Central memory CD8-positive, alpha-beta T cell (primary cell): ENCODE measurements around the gene TTLL13.

Source experiments
- ATAC-seq: fragments of 150-1000 bp; cut with Tn5 transposase; replicated peaks from 2 replicates; pipeline ENCODE4 v1.10.0; 2022; ENCODE audit warnings: mild to moderate bottlenecking, moderate FRiP score, moderate number of reproducible peaks; ENCODE audit not compliant: poor library complexity, severe bottlenecking; ENCODE audit errors: extremely low read depth
- DNase-seq, 2 donors: peaks; one replicate each; pipeline ENCODE4 v3.0.0; 2021; ENCODE audit warnings: low spot score in 2 of 2
- H3K27ac Mint-ChIP-seq: one replicate; pipeline ENCODE4 v1.8.0; 2022; ENCODE audit warnings: low read depth, mild to moderate bottlenecking, moderate library complexity, mixed read lengths
- H3K27me3 Mint-ChIP-seq: one replicate; pipeline ENCODE4 v1.8.0; 2022; ENCODE audit warnings: mixed read lengths
- H3K36me3 Mint-ChIP-seq: one replicate; pipeline ENCODE4 v1.8.0; 2022; ENCODE audit warnings: mild to moderate bottlenecking, moderate library complexity, mixed read lengths; ENCODE audit not compliant: insufficient read depth
- H3K4me1 Mint-ChIP-seq: one replicate; pipeline ENCODE4 v1.8.0; 2022; ENCODE audit warnings: mixed read lengths
- H3K4me3 Mint-ChIP-seq: one replicate; pipeline ENCODE4 v1.8.0; 2022; ENCODE audit warnings: mild to moderate bottlenecking, moderate library complexity, mixed read lengths
- H3K9me3 Mint-ChIP-seq: one replicate; pipeline ENCODE4 v1.8.0; 2022; ENCODE audit warnings: mixed read lengths

TTLL13 gene

DNA sequence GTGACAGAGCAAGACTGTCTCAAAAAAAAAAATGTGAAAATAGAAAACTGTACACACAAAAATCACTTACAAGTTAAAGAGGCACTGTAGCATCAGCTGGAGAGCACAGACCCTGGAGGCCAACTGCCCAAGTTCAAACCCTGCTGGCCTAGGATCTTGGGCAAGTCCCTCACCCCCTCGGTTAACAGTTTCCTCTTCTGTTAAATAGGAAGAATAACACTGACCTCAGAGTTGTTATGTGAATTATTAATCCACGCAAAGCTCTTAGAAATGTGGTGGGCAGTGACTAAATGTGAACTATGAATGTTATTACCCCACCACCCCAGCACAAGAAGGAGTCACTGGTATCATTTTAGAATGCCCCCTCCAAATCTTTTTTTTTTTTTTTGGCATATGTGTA lies 26.8 kb upstream of the TTLL13 start:
- H3K4me3 Mint-ChIP-seq = no peak overlapping the region
- peaks cover 18% of the 10 kb centered on the region for H3K36me3 Mint-ChIP-seq
- no peak overlapping the region for H3K27ac Mint-ChIP-seq
- ATAC-seq (no peak), DNase-seq (no peak)
- no peaks in the 10 kb centered on the region for H3K27me3 Mint-ChIP-seq
- H3K9me3 Mint-ChIP-seq = no peaks in the 10 kb centered on the region
- H3K4me1 Mint-ChIP-seq = peaks cover 15% of the 10 kb centered on the region

DNA sequence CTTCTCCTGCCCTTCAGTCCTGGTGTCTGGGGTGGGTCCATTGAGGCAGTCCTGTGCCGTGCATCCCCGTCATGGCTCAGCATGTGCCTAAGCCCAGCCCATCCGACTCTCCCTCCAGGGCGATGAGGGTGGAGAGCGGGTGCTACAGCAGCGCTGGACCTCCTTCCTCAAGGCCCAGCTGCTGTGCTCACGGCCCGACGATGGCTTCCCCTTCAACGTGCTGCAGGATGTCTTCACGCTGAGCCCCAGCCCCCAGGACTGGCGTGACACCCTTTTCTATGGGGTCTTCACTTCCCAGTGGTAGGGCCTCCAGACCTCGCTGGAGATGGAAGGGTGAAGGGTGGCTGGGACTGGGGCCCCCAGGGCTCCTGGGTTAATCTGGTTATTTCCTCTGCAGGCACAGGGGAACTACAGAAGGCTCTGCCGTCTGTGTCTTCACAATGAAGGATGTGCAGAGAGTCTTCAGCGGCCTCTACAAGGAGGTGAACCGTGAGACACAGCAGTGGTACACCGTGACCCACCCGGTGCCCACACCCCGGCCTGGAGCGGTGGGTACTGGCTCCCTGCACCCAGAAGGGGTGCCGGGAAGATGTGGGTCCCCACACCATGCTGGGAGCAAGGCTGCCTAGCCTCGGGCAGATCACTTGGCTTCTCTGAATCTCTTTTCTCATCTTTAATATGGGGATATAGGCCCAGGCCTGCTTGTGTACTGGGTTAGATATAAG lies 25.8 kb upstream of the TTLL13 start:
- no peak for ATAC-seq
- Mint-ChIP-seq H3K27me3 (no peaks in the 10 kb centered on the region), H3K9me3 (no peaks in the 10 kb centered on the region), H3K36me3 (peaks cover 18% of the 10 kb centered on the region), H3K4me1 (peaks cover 13% of the 10 kb centered on the region), H3K27ac (no peak overlapping the region), H3K4me3 (no peak overlapping the region)
- DNase-seq = no peak

GRCh38 chr15:90225047-90225446 lies 24.3 kb upstream of the TTLL13 start:
- H3K27ac Mint-ChIP-seq = no peak overlapping the region
- no peak for ATAC-seq
- H3K4me3 Mint-ChIP-seq = no peak overlapping the region
- peaks cover 30% of the 10 kb centered on the region for H3K36me3 Mint-ChIP-seq
- no peaks in the 10 kb centered on the region for H3K27me3 Mint-ChIP-seq
- H3K4me1 Mint-ChIP-seq = peaks cover 13% of the 10 kb centered on the region
- no peaks in the 10 kb centered on the region for H3K9me3 Mint-ChIP-seq
- DNase-seq = no peak

DNA sequence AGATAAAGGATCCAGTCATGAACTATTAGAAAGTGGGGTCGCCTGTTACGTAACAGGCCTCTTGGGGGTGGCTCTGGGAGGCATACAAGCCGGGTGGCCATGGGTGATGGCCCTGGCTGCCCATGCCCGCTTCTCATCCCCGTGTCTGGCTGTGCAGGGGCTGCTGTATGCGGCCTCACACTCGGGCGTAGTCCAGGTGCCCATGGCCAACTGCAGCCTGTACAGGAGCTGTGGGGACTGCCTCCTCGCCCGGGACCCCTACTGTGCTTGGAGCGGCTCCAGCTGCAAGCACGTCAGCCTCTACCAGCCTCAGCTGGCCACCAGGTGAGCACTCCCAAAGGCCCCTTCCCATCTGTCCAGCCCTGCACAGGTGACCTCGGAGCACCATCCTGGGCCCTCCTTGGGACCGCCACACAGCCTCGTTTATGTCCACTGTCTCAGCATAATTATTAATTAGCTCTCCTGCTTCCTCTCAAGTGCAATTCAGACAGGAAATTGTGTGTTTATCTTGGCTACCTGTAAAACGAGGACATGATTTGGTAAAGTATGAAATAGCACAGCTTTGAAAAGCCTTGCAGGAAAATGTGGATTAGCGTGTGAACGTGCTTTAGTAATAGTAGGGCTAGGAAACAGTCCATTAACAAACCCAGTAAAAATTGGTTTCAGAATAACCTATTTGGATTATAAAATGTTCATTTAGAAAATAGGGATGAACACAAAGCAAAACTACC lies 23.7 kb upstream of the TTLL13 start:
- no peaks in the 10 kb centered on the region for H3K9me3 Mint-ChIP-seq
- peaks cover 18% of the 10 kb centered on the region for H3K4me1 Mint-ChIP-seq

GRCh38 chr15:90227336-90227735 lies 22.0 kb upstream of the TTLL13 start:
- H3K27ac Mint-ChIP-seq = no peak overlapping the region
- H3K4me1 Mint-ChIP-seq = peaks cover 33% of the 10 kb centered on the region
- H3K4me3 Mint-ChIP-seq = no peak overlapping the region
- ATAC-seq = no peak
- no peaks in the 10 kb centered on the region for H3K27me3 Mint-ChIP-seq
- DNase-seq = no peak
- H3K36me3 Mint-ChIP-seq = peaks cover 38% of the 10 kb centered on the region
- H3K9me3 Mint-ChIP-seq = no peaks in the 10 kb centered on the region

More for the DNA sequence above, 23.7 kb upstream of the TTLL13 start:
- ATAC-seq (no peak), DNase-seq (no peak)
- Mint-ChIP-seq H3K27me3 (no peaks in the 10 kb centered on the region), H3K36me3 (peaks cover 32% of the 10 kb centered on the region), H3K4me3 (no peak overlapping the region), H3K27ac (no peak overlapping the region)

DNA sequence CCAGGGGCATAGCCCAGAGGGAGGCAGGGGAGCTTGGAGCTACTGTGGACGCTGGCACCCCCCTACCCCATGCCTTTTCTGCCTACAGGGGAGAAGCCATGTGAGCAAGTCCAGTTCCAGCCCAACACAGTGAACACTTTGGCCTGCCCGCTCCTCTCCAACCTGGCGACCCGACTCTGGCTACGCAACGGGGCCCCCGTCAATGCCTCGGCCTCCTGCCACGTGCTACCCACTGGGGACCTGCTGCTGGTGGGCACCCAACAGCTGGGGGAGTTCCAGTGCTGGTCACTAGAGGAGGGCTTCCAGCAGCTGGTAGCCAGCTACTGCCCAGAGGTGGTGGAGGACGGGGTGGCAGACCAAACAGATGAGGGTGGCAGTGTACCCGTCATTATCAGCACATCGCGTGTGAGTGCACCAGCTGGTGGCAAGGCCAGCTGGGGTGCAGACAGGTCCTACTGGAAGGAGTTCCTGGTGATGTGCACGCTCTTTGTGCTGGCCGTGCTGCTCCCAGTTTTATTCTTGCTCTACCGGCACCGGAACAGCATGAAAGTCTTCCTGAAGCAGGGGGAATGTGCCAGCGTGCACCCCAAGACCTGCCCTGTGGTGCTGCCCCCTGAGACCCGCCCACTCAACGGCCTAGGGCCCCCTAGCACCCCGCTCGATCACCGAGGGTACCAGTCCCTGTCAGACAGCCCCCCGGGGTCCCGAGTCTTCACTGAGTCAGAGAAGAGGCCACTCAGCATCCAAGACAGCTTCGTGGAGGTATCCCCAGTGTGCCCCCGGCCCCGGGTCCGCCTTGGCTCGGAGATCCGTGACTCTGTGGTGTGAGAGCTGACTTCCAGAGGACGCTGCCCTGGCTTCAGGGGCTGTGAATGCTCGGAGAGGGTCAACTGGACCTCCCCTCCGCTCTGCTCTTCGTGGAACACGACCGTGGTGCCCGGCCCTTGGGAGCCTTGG lies 21.3 kb upstream of the TTLL13 start:
- Mint-ChIP-seq H3K4me1 (peaks cover 41% of the 10 kb centered on the region), H3K36me3 (peaks cover 41% of the 10 kb centered on the region), H3K27me3 (no peaks in the 10 kb centered on the region), H3K4me3 (no peak overlapping the region), H3K9me3 (no peaks in the 10 kb centered on the region), H3K27ac (peak overlapping the region; percentile 99)
- no peak for DNase-seq
- ATAC-seq = no peak

- Mint-ChIP-seq H3K9me3 (no peaks in the 10 kb centered on the region), H3K36me3 (peaks cover 45% of the 10 kb centered on the region), H3K27ac (peak overlapping the region; percentile 99), H3K4me1 (peaks cover 42% of the 10 kb centered on the region), H3K4me3 (peak overlapping the region; percentile 25), H3K27me3 (no peaks in the 10 kb centered on the region)
- DNase-seq = no peak
- no peak for ATAC-seq
These were observed 20.4 kb upstream of the TTLL13 start for GRCh38 chr15:90228960-90229359.

- peak overlapping the region; percentile 99 for H3K27ac Mint-ChIP-seq
- ATAC-seq (no peak), DNase-seq (no peak)
- peaks cover 52% of the 10 kb centered on the region for H3K36me3 Mint-ChIP-seq
- peaks cover 50% of the 10 kb centered on the region for H3K4me1 Mint-ChIP-seq
- H3K9me3 Mint-ChIP-seq = no peaks in the 10 kb centered on the region
- peak overlapping the region; percentile 77 for H3K4me3 Mint-ChIP-seq
- no peaks in the 10 kb centered on the region for H3K27me3 Mint-ChIP-seq
These were observed 19.3 kb upstream of the TTLL13 start for GRCh38 chr15:90230071-90230494.

GRCh38 chr15:90230610-90231009 lies 18.7 kb upstream of the TTLL13 start:
- no peak for ATAC-seq
- Mint-ChIP-seq H3K4me1 (peaks cover 52% of the 10 kb centered on the region), H3K27ac (peak overlapping the region; percentile 99), H3K36me3 (peaks cover 53% of the 10 kb centered on the region), H3K9me3 (no peaks in the 10 kb centered on the region), H3K4me3 (peak overlapping the region; percentile 77), H3K27me3 (no peaks in the 10 kb centered on the region)
- DNase-seq = no peak

GRCh38 chr15:90231028-90232017 lies 18.0 kb upstream of the TTLL13 start:
- Mint-ChIP-seq H3K27me3 (no peaks in the 10 kb centered on the region), H3K4me1 (peaks cover 52% of the 10 kb centered on the region), H3K9me3 (no peaks in the 10 kb centered on the region), H3K27ac (peak overlapping the region; percentile 99), H3K36me3 (peaks cover 49% of the 10 kb centered on the region), H3K4me3 (peak overlapping the region; percentile 77)
- DNase-seq = peak; percentile 66 to 85
- ATAC-seq = peak; percentile 76

DNA sequence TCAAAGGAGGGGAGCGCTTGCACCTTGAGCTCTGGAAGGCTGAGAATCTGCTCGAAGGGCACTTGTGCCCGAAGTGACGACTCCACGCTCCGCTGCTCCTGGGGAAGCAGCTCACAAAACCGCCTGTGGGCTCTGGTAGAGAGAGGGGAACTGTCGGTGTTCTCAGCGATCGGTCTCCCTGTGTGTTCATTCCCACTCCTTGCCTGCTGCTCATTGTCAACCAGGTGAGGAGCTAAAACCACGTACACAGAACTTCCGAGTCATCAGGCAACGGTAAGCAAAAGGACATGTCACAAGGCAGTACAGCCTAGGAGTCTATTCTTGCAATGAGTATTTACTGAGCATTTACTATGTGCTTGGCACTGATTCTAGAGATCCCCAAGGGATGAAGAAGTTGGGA lies 17.2 kb upstream of the TTLL13 start:
- DNase-seq = no peak
- Mint-ChIP-seq H3K9me3 (no peaks in the 10 kb centered on the region), H3K36me3 (peaks cover 47% of the 10 kb centered on the region), H3K4me1 (peaks cover 52% of the 10 kb centered on the region), H3K4me3 (peak overlapping the region; percentile 77), H3K27me3 (no peaks in the 10 kb centered on the region), H3K27ac (peak overlapping the region; percentile 99)
- ATAC-seq = no peak
